SH-SY5Y (cell line): ENCODE measurements around the gene NR3C2.

Experiments used
- GATA2 ChIP-seq: IDR thresholded peaks from 2 replicates; pipeline ENCODE4 v1.6.1; 2011; ENCODE audit warnings: mild to moderate bottlenecking, low read depth, low read length
- GATA3 ChIP-seq: IDR thresholded peaks from 2 replicates; pipeline ENCODE4 v1.6.1; 2011; ENCODE audit warnings: low read depth, mild to moderate bottlenecking, low read length, moderate library complexity

GRCh38 chr4:148073349-148073748, 368.9 kb downstream of the NR3C2 start:
- TF ChIP-seq GATA3 (no peak), GATA2 (no peak)
